ENCODE results near the gene CASQ2.

The CASQ2 gene

DNA sequence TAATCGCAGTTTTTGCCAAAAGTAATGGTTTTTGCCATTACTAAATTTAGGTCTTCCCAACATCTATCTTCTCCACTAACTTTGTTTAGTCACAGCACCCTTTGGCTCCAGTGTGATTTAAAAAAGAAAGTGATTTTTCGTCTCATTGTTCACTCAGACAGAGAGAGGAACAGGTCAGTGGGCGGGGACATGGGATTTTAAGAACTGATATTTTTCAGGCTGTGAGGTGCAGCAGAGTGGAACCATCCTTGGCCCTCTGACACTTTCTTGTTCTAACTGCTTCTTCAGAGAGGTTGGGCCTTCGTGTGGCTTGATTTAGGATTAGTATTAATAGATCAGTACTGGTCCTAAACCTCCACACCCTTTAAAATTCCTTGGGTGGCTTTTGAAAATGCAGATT is 38.8 kb downstream of the CASQ2 start:
- DNase-seq (ENCODE audit: low read depth, low spot score), result no peak

DNA sequence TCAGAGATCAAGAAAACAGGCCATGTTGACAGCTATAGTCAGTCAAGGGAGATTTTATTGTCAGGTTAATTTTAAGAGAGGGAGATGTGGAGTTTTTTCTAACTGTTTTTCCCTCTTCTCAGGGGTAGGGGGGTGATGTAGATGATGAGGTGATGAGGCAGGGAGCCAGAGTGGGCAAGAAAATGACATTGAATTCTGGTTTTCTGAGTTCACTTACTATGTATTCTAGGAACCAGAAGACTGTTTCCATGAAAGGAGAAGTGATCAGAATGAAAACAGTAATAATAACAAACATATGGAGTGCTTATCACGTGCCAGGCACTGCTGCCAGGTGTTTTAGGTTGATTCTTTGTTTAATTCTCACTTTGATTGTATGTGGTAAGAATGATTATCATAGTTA is 40.2 kb downstream of the CASQ2 start:
- no peak for DNase-seq (ENCODE audit: low read depth, low spot score)

DNA sequence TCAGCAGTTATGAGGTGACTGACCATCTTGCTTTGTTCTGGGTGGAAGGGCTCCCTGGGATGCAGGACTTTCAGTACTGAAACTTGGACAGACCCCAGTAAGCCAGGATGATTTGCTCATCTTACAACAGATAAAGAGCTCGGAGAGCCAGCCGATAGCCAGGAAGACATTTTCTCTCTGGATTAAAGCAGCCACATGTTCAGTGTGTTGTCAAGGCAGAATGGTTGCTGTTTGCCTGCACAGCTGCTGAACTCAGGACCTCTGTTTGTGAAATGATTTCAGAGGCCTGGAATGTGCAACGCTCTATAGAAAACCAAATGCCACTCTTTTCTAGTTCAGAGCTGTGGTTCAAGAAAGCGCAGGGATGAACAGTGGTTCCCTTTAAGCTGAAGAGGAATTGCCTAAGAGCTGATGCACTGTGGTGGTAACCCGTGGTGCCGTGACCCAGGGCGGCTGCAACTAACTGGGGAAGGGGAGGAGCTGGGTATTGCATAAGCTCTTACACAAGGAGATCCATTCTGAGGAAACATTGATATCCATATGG is 40.7 kb downstream of the CASQ2 start:
- no peak for DNase-seq (ENCODE audit: low read depth, low spot score)

DNA sequence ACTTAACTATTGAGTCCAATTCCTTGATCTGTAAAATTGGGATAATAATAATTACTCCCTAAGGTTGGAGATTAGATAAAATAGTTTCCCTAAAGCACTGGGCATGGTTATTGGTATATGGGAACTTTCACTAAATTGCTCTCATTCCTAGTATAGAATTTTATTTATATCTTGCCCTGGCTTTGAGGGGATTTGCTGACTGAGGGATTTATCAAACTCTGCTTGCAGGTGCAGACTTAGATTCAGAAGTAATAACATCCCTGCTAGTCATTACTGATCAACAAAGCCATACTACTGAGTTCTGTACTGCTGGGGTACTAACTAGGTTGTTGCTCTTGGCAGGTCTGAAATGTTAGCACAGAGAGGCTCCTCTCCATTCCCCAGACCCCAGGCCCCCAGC is 41.9 kb downstream of the CASQ2 start:
- no peak for DNase-seq (ENCODE audit: low read depth, low spot score)

DNA sequence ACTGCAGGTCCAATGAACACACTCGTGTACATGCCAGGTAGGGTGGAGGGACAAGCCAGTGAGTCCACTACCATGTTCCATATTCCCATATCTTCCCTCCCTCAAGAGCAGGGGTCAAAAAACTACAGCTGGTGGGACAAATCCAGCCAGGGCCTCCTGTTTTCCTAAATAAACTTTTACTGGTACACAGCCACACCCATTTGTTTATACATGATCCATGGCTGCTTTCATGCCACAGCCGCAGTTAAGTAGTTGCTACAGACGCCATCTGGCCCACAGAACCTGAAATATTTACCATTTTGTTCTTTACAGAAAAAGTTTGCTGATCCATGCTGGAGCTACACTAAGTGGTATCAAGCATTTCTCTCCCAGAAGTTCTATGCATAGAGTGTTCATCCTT is 42.4 kb downstream of the CASQ2 start:
- DNase-seq (ENCODE audit: low read depth, low spot score), result no peak

DNA sequence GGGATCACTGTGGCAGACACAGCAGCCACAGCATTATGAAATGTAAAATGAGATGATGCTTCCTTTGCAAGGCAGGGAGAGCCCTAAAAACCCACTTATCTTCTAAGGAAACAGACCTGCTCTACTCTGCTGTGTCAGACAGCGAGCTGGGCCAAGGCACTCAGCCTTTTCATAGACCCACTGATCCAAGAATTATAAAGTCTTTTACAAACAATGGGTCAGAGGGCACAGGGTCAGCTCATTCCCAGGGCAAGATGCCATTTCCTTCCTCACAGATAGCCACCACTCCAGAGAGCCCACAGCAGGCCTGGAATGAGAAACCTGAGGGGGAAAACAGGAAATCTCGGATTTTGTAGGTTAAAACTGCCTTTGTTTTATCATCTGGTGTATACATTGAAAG is 42.9 kb downstream of the CASQ2 start:
- no peak for DNase-seq (ENCODE audit: low read depth, low spot score)

DNA sequence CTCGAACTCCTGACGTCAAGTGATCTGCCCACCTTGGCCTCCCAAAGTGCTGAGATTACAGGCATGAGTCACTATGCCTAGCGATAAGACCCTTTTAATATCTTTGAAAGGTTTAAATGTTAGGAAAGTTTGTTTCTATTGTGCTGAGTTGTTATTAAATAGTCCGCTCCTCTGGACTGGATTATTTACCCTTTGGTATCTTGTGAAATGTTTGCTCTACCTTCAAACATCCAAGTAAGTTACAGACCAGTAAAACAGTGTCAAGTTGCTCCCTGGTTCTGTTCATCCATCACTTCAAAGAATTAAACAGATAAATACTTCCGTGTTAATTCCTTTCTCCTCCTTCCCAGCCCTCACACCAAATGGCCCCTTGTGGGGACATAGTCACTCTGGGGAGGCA is 44.8 kb downstream of the CASQ2 start:
- no peak for DNase-seq (ENCODE audit: low read depth, low spot score)

DNA sequence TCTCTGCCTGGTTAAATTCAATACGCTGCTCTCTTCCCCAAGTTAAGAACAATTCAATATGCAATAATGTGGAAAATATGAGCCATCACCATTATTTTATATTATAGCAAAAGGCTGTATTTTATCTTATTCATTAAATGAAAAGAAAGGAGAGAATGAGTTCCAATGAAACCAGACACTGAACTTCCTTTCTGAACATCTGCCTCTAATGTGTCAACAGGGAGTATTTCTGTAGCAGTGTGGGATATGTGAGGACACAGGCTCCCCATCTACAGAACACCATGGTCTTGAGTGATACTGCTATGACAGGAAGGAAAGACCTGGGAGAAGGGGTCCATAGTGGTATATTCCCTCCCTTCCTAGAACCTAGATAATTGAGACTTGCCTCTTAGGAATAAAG is 46.3 kb downstream of the CASQ2 start:
- no peak for DNase-seq (ENCODE audit: low read depth, low spot score)

DNA sequence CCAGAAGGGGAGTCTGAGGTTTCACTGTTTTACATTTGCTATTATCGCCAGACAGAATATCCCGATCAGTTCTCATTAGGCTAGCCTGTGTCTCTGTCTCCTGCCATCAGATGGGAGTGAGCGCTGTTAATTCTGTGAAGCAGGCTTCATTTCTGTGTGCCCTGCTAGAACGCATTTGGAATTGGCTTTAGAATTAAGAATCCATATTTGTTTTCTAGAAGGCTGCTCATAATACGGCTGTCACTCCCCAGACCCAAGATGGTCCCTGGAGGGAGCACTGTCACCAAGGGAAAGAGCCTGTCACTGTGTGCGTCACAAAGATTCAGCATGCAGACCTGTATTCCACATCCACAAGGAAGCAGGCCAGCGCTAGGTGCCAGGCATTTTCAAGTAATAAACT is 49.2 kb downstream of the CASQ2 start:
- no peak for DNase-seq (ENCODE audit: low read depth, low spot score)

DNA sequence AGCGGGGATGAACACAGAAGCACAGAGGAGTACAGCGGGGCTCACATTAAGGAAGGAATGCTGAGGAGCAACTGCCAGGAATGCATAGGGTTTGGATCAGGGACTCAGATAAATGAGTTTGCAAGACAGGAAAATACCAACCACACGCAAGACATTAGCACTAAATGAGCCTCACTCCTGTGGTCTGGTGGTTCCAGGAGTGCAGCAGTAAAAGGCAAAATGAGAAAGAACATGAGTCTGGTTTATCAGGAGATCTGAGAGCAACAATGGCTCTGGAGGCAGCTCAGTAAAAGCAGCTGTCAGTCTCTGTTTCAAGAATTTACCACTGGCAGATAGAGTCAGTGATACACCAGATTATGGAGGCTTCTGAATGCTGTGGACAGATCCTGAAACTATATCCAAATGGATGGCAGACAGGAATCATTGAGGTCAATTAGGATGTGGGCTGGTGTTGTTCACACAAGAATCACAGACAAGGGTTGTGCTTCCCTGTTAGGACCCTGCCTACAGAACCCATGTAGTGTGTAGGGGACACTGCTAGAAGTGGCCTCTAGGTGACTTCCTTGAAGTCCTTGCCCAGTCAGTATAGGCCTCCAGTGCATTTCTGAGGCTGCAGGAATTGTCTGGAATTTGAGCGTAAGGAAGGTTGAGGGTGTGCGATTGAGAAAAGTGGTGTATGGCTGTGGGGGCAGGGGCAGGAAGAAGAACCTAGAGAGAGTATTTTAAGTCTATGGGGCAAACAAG is 50.3 kb downstream of the CASQ2 start:
- no peak for DNase-seq (ENCODE audit: low read depth, low spot score)

DNA sequence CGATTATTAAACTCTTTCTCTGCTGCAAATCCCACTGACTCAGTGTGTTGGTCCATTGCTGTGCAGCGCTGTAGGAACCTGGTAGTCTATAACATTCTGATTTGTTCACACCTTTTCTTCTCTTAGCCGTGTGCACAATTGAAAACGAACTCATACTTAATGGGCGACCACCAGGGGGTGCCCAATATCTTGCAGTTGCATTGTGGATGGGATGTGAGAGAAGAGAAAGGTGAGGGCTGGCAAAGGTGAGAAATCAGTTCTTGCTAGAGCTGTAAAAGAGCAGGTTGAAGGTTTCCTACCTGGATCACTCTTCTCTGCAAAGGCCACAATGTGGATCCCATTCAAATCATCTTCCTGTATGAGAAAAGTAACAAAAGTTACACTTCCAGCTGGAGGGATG is 51.0 kb downstream of the CASQ2 start:
- DNase-seq (ENCODE audit: low read depth, low spot score), result no peak

DNA sequence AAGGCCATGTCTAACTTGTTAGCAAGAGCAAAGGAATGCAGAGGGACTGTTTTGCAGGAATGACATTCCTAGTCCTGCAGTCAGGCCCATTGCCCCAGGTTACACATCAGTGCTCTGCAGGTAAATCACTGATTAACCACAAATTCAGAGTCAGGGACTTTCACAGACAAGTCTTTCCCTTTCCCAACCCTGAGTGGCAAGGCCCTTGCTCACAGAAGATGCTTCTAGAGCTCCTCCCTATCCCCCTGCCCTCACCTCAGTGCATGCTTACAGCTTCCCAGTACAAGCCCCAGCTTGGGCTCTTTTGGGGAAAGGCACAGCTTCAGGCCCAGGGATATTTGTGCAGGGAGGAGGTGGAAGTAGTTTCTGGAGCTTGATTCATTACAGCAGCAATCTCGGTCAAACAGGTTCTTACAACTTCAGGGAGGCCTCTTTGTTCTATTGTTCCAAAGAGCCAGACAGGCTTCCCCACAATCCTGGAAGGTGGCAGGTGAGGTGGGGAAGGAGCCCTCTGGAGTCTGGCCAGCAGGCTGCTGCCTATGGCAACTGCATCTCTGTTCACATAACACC is 53.9 kb downstream of the CASQ2 start:
- DNase-seq (ENCODE audit: low read depth, low spot score), result no peak

DNA sequence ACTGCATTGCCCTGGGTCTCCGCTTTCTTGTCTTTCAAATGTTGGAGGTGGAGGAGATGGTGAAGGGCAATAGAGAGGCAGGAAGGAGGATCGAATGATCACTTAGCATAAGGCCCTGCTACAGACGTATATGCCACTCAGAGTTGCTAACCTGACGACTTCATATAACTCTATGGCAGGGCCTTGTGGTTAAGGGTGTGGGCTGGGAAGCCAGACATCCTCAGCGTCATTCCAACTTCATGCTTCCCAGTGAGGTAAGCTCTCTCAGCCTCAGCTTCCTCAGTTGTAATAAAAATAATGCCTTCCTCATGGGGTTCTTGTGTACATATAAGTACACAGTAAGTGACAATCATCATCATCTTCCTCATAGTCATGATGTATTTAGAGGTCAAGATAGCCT is 54.6 kb downstream of the CASQ2 start:
- DNase-seq (ENCODE audit: low read depth, low spot score), result no peak

DNA sequence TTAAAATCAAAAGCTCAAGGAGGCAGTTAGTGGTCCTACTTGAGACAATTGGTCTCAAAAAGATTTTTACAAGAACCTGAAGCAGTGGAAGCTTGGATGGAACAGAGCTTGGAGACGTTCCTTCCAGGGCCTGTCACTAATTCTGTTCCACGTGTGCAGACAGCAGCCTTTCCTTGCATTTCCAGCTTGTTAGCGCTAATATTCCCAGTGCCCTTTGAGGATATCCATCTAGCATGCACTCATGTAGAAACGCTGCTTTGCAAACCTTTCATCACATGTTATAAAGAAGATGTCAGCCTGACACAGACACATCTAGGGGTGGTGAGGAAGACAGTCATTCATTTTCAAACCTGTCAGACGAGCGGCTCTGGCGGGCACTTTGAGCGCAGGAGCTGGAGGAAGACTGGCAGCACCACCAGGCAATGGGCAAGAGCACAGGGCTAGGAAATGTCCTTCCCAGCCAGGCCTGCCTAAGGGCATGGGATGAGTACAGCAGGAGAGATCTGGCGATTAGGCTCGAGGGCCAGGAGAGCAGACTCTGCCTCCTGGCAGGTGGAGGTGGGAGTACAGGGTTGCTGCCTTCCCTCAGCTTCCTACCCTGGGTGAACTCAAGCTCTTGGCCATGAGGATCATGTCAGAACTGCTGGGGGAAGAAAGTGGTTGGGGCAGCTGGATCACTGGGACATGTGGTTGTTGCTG is 55.5 kb downstream of the CASQ2 start:
- DNase-seq (ENCODE audit: low read depth, low spot score), result no peak

DNA sequence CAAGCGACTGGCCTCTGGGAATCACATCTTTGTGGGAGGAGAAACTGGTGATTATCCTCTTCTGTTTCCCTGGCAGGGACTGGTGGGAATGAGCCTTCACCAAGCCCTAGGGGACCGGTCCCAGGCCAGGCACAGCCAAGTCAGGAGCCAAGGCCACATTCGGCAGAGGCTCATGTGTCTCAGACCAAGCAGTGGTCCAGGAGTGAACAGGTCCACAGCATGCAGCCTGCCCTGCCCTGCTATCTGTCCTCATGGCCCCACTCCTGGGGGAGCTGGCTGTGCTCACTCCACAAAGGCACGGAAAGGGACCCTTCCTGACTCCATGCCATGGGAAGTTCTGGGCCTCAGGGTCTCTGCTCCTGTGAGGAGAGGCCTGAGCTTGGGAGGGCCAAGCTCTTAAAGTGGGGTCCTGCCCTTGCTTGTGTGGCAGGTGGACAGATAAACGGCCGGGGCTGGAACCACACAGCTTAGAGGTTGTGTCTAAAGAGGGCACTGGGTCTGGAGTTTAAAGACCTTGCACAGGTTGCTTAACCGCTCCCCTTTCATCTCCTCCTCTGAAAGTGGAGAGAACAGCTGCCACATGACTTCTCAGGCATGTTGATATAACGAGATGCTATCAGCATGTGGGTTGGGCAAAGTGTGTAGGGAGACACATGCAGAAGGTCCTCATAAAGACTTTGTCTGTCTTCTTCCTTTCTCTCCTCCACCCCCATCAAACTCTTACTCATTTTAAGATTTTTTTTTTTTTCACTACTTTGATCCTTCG is 57.5 kb downstream of the CASQ2 start:
- DNase-seq (ENCODE audit: low read depth, low spot score), result no peak

DNA sequence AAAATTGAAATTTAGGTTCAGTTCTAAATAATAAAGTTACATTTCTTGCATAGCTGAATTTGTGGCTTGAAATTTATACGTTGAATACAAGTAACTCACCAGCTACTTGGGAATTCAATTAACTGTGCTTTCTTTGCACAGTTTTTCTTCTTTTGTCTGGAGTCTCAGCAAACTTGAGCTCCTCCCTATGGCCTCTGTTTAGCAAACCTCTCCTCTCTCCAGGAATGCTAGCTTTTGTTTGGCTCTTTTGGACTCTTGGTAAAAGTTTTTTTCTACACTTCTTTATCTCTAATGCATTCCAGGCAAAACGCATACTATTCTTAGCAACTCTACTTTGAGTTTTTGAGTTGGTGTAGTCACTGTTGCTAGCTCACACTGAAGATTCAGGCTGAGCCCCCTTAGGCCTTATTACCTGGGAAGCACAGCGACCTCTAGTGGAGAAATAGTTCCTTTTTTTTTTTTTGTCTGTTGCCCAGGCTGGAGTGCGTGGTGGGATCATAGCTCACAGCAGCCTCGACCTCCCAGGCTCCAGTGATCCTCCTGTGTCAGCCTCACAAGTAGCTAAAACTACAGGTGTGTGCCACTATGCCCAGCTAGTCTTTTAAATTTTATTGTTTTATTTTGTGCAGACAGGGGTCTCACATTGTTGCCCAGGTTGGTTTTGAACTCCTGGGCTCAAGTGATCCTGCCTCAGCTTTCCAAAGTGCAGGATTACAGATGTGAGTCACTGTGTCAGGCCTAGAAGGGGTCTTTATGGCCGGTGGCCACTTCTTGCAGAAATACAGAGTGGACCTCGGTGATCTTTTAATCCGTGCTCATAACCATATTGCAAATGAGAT is 61.7 kb downstream of the CASQ2 start:
- DNase-seq (ENCODE audit: low read depth, low spot score), result peak; percentile 28

DNA sequence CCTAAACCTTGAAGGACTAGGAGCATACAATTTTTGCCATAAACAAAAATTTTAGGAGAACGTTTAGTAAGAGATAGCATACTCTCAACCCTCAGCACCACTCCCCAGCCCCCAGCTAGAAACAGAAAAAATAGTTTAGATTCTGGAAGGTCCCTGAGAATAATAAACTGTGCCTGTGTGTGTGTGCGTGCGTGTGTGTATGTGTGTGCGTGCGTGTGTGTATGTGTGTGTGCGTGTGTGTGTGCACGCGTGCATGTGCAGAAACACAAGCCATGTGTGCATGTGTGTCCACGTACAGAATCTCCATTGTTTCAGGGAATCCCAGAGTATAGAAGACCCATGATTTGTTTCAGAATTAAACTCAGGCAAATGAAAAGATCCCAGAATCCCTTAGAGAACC is 62.6 kb downstream of the CASQ2 start:
- DNase-seq (ENCODE audit: low read depth, low spot score), result no peak

DNA sequence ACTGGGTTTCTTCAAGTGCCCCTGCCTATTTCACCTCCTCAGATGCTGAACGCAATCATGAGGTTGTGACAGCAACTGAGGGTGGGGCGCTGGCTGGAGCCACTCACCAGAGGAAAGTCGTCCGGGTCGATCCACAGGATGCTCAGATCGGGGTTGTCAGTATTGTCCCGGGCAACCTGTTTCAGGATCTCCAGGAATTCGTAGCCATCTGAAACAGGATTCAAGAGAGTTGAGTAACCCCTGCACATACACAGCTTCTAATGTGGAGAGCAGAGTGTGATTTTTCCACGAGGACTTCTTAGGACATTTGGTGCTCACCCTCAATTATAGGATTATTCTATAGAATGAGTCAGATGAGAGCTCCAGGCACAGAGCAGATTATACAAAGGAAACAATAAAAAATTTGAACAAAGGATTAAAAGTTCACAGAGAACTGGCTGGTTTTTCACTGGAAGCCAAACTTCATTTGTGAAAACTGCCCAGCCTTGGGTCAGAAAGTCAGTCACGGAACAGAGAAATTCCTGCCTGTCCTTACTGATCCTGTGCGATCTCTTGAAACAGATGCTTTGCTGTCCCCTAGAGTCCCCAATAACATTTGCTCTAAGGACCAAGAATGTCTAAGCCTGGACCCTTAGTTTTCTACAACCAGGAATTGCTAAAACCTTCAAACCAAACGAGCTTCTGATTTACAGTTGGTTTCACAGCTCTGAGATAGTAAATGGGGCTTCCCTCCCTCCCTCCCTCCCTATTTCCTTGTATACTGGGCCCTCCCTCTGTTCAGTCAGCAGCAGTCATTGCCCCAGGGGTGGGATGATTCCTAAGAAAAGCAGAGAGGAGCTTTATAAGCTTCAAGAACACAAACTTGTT is 63.2 kb downstream of the CASQ2 start:
- DNase-seq (ENCODE audit: low read depth, low spot score), result no peak

DNA sequence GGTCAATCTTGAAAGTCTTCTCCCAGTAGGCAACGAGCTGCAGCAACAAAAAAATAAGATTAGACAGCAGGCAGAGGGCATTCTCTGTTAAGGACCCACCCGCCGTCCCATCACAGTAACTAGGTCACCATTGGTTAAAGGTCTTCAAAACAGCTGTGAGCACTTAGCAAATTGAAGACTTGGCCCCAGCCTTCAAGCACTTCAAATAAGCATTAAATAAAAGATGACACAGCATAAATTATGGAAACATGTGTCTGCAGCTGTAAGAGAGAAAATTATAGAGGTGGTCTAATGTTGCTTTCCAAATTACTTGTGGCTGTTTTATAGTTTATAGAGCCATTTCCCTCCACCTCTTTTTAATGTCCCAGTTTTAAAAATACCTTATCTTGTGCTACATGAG is 65.6 kb downstream of the CASQ2 start:
- no peak for DNase-seq (ENCODE audit: low read depth, low spot score)

DNA sequence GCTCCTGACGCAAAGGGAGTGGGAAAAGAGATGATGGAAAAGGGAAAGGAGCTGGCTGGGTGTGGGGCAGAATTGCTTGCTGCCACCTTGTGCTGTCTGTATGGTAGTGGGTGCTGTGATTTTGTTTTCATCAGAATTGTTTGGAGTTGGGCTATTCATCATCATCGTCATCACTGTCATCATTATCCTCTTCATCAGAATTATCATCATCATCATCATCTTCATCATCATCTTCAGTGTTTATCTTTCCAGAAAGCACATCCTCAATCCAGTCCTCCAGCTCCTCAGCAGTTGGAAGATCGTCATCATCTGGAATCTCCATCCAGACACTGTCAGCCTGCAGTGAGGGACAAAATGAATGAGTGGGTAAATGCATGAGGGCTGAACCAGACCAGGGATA is 67.4 kb downstream of the CASQ2 start:
- DNase-seq (ENCODE audit: low read depth, low spot score), result no peak

Measured in iPS DF 19.7 (cell line).